GM19035 (cell line): ENCODE results near the gene MYPOP.
A peak's percentile ranks its signal among the peaks of the same experiment; 100 is the strongest.
"Not testable (repeated sequence)": the region's sequence is repeated elsewhere in the genome, so short reads cannot be mapped to it uniquely, and the experiment has no call there.

Experiments
- ATAC-seq: cut with Tn5 transposase; IDR thresholded peaks from one replicate; pipeline ENCODE4 v1.9.1; 2021; ENCODE audit not compliant: unreplicated experiment

Gene MYPOP

DNA sequence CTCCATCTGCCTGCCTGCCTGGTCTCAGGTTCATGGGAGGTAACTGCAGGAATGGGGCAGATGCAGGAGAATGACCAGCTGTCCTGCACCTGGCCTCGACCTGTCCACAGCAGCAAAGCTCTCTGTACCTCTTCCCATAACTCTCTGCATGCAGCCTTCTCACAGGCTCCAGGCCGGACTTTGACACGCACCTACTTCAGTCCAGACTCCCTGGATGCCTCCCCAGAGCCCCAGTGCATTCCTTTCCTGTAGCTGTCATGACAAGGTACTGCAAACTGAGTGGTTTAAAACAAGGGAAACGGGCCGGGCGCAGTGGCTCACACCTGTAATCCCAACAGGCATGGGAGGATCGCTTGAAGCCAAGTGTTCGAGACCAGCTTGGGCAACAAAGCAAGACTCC is 8.9 kb upstream of the MYPOP start:
- ATAC-seq, result no peak

DNA sequence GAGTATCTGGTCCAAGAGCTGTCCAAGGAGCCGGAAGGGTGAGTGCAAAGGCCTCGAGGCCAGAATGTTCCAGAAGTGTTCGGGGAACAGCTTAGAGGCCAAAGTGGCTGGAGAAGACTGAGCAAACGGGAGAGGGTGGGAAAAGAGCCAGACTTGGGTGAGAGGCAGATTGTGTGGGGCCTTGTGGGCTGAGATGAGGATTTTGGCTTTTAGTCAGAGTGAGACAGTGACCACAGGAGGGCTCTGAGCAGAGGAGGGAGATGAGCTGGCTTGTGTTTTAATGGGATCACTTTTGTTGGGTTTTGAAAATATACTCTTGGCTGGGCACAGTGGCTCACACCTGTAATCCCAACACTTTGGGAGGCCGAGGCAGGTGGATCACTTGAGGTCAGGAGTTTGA is 6.5 kb upstream of the MYPOP start:
- no peak for ATAC-seq

DNA sequence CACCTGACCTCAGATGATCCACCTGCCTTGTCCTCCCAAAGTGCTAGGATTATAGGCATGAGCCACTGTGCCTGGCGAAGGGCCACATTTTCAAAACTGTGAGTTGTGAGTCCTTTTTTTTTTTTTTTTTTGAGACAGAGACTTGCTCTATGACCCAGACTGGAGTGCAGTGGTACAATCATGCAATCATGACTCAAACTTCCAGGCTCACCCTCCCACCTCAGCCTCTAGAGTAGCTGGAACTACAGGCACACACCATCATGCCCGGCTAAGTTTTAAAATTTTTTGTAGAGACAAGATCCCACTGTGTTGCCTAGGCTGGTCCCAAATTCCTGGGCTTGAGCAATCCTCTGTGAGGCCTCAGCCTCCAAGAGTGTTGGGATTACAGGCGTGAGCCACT is 3.8 kb upstream of the MYPOP start:
- no peak for ATAC-seq

DNA sequence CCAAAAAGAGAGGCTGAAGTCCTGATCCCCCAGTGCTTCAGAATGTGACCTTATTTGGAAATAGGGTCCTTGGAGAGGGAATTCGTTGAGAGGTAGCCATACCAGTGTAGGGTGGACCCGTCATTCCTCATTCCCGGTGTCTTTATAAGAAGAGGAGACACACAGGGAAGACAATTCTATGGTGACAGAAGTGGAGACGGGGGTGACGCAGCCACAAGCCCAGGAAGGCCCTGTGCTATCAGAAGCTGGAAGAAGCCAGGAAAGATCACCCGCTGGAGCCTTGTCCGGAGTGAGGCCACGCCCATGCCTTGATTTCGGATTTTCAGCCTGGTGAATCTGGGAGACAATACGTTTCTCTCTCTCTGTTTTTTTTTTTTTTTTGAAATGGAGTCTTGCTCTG is 2.6 kb upstream of the MYPOP start:
- no peak for ATAC-seq

DNA sequence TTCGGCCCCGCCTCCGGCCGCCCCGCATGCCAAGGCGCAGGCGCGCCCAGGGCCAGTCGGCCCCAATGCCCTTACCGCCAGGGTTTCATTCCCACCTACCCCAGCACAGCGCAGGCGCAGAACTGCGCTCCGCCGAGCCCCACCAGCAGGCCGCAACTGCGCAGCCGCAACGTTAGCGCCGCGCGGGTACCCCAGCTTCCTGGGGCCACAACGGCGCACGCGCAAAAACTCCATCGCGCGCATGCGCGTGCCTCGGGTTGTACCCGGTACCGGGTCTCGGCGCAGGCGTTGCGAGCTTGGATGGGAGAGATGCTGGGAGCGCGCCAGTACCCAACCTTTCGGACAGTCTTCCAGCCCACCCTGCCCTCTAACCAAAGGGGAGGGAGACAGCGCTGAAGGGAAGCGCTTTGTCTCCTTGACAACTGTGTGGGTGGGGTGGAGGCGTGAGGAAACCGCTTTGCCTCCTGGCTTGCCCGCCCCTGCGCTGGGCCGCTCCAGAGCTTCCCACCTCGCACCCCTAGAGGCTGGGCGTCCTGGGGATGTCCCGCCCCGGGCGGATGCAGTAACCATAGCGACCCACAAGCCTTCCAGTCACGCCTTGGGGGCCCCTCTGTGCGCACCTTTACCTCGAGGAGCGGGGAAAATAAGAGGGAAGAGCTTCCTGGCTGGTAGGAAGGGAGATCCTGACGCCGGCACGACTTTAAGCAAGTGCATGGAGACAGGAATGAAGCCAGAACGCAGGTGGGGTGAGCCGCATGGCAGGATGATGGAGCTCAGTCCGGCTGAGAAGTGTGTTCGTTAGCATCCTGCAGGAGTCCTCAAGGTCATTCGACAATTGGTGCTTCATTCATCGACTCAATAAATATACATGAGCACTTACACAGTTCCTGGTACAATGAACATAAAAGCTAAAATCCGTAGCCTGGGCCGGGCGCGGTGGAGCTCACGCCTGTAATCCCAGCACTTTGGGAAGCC is 525 bp upstream of the MYPOP start:
- peak; percentile 90 for ATAC-seq

DNA sequence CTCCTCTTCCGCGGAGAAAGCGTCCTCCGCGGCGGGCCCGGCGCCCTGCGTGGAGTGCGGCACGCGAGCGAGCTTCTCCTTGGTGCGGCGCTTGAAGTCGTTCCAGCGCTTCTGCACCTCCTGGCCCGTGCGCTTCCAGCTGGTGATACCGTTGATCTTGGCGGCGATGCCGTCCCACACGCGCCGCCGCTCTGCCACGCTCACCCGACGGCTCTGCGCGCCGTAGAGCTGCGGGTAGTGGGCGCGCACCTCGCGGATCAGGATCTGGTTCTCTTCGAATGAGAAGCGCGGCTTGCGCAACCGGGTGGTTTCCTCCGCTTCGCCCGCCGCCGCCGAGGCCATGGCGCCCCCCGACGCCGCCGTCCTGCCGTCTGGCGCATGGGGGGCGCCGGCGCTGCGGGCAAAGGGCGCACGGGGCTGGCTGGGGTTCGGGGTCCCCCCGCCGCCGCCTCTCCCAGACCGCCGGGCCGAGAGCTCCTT is 941 bp downstream of the MYPOP start:
- no peak for ATAC-seq

DNA sequence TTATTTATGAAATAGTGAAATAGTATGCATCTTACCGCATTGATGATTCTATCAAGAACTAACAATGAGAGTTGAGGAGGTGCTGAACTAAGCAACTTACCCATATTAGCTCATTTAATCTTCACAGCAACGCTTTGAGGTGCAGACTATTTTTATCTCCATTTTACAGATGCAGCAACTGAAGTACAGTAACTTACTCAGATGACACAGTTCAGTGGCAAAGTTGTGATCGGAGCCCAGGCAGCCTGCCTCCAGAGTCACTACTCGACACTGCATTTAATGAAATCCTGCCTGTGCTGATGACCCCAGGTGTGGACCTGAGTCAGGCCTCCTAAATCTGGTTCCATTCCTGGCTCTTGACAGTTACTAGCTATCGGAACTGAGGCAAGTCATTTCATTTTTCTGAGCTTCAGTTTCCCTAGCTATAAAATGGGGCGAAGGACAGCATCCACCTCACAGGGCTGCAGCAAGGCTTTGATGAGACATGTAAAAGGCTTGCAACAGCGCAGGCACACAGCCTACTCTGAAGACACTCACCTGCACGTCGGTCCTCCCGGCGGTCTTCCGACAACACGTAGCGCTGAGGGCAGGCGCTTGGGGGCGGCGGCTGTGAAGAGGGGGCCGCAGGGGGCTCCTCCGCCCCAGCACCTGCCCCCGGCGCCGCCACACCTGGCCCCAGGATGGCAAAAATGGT is 1.5 kb downstream of the MYPOP start:
- no peak for ATAC-seq

DNA sequence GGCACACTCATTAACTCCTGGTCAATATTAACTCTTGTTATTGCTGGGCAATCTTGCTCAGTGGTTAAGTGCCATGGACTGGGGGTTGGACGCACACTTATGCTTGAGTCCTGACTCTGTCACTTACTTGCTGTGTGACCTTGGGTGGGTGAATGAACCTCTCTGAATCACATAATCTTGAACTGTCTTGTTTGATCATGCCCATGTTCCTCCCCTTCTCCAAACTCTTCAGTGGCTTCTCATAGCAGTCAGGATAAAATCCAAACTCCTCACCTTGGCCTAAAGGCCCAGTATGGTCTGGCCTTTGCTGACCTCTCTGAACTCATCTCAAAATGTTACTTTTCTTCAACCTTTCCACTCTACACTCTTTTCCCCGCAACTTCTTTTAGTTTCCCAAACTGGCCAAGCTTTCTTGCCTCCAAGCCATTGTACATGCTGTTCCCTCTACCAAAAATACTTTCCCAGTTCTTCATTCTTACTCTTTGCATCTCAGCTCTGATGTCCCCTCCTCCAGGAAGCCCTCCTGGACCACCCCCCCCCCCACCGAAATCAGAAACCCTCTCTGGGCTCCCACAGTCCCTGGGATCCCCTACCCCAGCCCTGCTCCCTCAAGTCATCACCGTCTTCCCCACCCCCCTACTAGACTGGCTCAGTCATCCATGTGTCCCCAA is 2.4 kb downstream of the MYPOP start:
- no peak for ATAC-seq

DNA sequence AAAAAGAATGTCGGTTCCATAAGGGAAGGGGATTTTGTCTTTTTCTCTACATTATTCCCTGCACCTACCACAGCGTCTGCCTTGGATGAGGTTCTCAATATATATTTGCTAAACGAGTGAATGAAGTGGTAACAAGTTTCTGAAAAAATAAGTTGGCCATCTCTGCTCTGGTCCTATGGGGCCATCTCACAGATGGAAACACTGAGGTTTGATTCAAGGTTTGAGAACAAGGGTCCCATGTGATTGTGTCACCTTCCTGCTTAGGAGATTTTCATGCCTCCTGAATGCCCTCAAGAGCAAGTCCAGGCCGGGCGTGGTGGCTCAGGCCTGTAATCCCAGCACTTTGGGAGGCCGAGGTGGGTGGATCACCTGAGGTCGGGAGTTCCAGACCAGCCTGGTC is 3.2 kb downstream of the MYPOP start:
- no peak for ATAC-seq

DNA sequence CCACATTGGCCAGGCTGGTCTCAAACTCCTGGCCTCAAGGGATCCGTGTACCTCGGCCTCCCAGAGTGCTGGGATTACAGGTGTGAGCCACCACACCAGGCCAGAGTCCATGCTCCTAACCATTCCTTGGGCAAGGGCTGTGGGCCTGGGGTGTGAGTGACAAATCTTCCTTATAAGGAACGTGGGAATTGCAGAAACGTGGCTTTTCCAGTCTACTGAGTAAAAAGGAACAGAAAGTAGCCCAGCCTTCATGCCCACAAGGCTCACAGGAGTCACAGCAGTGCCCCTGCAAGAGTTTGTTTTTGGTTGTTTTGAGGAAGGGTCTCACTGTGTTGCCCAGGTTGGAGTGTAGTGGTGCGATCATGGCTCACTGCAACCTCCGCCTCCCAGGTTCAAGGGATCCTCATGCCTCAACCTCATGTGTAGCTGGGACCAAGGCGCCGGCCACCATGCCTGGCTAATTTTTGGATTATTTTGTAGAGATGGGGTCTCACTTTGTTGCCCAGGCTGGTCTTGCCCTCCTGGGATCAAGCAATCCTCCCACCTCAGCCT is 5.1 kb downstream of the MYPOP start:
- ATAC-seq, result no peak

DNA sequence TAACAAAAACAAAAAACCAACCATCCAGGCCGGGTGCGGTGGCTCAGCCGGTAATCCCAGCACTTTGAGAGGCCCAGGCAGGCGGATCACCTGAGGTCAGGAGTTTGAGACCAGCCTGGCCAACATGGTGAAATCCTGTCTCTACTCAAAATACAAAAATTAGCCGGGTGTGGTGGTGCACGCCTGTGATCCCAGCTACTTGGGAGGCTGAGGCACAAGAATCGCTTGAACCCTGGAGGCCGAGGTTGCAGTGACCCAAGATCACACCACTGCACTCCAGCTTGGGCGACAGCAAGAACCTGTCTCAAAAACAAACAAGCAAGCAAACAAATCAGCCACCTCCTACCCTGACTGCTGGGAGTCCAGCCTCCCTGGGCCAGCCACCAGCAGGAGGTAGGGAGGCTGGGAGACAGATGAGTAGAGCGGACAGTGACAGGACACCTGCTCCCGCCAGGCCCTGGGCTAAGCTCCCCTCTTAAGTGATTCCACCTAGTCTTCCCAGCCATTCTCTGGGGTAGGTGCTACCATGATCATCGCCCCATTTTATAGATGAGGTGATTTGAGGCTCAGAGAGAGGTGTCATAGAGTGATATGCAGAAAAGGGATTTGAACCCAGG is 6.3 kb downstream of the MYPOP start:
- ATAC-seq, result not testable (repeated sequence)

DNA sequence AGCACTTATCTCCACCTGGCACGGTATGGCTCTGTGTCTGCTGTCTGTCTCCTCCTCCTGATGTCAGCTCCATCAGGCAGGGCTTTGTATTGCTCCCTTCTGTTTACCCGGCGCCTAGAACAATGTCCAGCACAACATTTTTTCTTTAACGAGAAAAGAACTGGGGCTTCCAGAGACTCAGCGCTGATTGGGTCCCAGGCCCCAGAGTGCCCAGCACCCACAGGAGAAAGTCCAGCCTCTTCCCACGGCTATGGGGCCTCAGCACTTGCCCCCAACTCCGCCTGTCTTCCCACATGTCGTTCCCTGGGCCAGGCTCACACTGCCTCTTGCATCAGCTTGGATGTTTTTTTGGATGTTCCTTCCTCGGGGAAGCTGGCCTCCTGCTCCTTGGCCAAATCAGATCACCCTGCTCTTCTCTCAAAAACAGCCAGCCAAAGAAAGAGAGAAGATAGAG is 6.9 kb downstream of the MYPOP start:
- ATAC-seq, result no peak

DNA sequence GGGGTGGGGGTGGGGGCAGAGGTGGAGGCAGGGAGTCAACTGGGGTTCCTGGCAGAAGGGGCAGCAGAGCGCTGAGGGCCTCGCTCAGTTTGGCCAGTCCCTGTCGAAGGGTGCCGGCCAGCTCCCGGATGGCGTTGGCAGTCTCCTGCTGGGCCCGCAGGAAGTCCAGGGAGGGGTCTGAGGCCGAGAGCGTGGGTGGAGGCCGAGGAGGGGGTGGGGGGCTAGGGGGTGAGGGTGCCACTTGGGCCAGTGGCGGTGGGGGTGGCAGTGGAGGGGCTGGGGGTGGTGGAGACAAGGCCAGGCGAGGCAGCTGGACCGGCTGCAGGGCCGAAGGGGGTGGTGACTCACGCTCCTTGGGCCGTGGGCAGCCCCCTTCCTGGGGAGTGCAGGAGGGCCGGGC is 11.5 kb downstream of the MYPOP start:
- no peak for ATAC-seq

DNA sequence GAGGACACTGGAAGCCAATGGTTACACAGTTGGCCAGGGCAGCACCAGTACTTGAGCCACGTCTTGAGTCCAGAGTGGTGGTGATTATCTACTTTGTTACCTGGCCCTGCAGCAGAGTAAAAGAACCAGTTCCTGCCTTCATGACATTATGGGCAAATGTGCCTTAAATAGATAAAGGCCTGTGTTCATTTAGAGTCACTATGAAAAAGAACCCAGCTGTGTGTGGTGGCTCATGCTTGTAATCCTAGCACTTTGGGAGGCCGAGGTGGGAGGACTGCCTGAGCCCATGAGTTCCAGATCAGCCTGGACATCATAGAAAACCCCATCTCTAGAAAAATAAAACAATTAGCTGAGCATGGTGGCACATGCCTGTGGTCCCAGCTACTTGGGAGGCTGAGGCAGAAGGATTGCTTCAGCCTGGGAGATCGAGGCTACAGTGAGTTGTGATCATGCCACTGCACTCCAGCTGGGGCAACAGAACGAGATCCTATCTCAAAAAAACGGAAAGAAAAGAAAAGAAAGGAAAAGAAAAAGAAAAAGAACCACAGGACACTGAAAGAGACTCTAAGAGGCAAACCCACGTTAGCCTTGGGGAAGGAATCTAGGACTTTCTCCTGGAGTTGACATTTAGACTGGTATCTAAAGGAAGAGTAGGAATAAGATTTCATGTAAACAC is 13.1 kb downstream of the MYPOP start:
- no peak for ATAC-seq

DNA sequence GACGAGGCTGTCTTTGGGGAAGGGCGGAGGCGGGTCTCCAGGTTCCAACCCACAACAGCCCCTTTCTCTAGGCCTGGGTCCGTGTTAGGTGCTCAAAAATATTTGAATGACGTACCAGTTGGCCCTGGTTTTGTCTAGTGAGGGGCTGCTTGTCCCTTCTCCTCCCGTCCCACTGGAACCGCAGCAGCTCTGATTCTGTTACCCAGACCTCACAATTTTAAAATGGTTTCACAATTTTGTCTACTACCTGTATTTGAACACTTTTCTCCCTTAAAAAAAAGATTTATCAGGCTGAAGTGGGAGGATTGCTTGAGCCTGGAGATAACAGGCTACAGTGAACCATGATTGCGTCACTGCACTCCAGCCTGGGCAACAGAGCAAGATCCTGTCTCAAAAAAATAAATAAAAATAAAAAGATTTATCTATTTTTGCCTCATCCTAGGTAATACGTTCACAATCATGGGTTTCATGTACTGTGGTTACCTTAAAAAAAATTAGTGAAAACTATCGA is 15.2 kb downstream of the MYPOP start:
- ATAC-seq, result no peak

DNA sequence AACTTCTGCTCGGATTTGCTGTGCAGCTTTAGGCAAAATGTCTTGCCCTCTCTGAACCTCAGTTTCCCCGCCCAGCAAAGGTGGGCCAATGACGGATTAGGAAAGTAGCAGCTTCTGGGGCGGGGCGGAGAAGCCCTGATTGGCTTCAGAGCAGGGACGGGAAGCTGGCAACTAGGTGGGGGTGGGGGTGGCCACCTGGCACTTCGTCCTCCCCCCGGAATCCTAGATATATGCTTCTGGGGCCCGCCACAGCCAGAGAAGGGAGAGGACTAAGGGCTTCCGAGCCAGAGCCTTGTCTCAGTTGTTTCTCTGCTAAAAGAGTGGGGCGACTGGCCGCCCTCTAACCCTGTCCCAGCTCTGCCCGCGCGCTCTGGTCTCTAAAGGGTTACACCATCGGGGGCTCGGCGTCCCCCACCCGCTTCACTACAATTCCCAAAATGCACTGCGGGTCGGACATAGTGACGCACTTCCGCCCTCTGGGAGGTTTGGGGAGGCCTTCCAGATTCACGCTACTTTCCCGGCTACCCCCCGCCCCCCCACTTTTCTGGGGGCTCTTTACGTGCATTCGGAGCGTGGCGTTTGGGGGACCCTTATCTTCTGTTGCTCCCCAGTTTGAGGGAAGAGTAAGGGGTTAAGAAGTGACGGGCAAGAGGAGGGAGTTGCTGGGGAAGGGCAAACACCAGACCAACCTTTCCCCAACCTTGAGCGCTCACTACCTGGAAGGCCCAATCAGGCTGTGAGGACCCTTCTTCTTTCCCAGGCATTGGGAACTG is 15.8 kb downstream of the MYPOP start:
- ATAC-seq, result peak; percentile 57

DNA sequence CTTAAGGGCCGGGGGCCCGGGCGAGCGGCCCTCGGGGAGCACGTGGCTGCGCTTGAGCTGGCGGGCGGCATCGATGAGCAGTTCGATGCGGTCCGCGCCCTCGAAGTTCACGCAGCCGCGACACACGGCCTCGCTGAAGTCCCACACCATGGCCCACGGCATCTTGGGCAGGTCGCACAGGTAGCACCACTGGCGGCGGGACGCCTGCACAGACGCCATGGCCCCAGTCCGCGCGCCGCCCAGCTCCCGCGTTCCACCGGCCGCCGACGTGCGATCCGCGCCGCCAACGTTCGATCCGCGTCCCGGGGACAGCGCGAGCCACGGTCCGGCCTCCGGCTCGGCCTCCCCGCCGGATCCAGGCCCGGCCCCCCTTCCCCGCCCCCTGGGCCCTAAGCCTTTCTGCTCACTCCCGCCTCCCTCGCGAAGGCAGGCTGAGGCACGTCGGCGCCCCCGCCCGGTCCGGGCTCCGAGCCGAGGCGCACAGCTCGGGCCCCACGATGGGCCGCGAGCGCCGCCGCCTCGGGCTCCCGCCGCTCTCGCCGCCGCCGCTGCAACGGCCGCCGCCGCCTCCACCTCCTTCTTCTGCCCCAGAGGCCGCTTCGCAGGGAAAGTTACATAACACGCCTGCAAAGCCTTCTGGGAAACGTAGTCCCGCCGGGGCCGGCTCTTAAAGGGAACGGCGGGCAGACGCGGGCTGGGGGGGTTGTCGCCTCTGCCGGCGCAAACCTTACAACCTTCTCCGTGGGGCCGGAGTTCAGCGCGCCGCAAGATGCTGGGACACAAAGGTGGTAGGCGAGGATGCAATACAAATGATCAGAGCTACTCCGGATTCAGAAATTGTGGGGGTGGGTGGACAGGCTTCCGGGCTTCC is 16.6 kb downstream of the MYPOP start, which contains the start of gene IRF2BP1:
Gene IRF2BP1, minus strand, starts transcription at position 586 of the 871 bp plus-strand sequence. Its CDS starts 367 bp downstream, at position 219.
- ATAC-seq, result peak; percentile 51
